Left renal cortex interstitium (tissue), 4 donors: ENCODE data around the gene SUPT3H. TPM values are rescaled to one million over a fixed set of nuclear protein-coding genes. Genes with fewer than 3 reads are reported as not detected.
"Not testable (repeated sequence)": the region's sequence is repeated elsewhere in the genome, so short reads cannot be mapped to it uniquely, and the experiment has no call there.

Experiments used
- DNase-seq, 4 donors: peaks; one replicate each; pipeline ENCODE4 v3.0.0-alpha.2; 2013; ENCODE audit warnings: low read depth in 4 of 4, low spot score in 2 of 4, missing footprints in 1 of 4
- polyA plus RNA-seq, 4 donors: library from polyadenylated mRNA; unstranded; fragments of 120-200 nt; gene quantifications; one replicate each; pipeline ENCODE4 v1.2.1, GENCODE V29; 2013; ENCODE audit not compliant: insufficient read length in 4 of 4

Gene SUPT3H
- polyA plus RNA-seq, 4 donors, result 18.8 to 24.9 (median 22.4) TPM

- DNase-seq, result no peak
These were observed 301.4 kb downstream of the SUPT3H start for GRCh38 chr6:45076217-45076930.

GRCh38 chr6:45075246-45075645 lies 302.5 kb downstream of the SUPT3H start:
- no peak for DNase-seq

GRCh38 chr6:45074439-45074838 lies 303.3 kb downstream of the SUPT3H start:
- no peak for DNase-seq

- DNase-seq, result no peak
These were observed 304.0 kb downstream of the SUPT3H start for GRCh38 chr6:45073771-45074170.

GRCh38 chr6:45072673-45073072 lies 305.1 kb downstream of the SUPT3H start:
- DNase-seq, result no peak

GRCh38 chr6:45072016-45072415 lies 305.7 kb downstream of the SUPT3H start:
- DNase-seq, result no peak

GRCh38 chr6:45069091-45069490 lies 308.6 kb downstream of the SUPT3H start:
- no peak for DNase-seq

GRCh38 chr6:45067446-45067845 lies 310.3 kb downstream of the SUPT3H start:
- DNase-seq, result not testable (repeated sequence)

GRCh38 chr6:45062659-45063058 lies 315.1 kb downstream of the SUPT3H start:
- DNase-seq, result not testable (repeated sequence)

- DNase-seq, result no peak
These were observed 320.0 kb downstream of the SUPT3H start for GRCh38 chr6:45057711-45058110.

GRCh38 chr6:45054610-45055009 lies 323.1 kb downstream of the SUPT3H start:
- no peak for DNase-seq

GRCh38 chr6:45052325-45052724 lies 325.4 kb downstream of the SUPT3H start:
- no peak for DNase-seq

GRCh38 chr6:45049188-45049843 lies 328.4 kb downstream of the SUPT3H start:
- DNase-seq, result no peak

GRCh38 chr6:45047573-45047972 lies 330.2 kb downstream of the SUPT3H start:
- DNase-seq, result no peak

GRCh38 chr6:45045253-45045601 lies 332.5 kb downstream of the SUPT3H start:
- no peak for DNase-seq

GRCh38 chr6:45044510-45045252 lies 333.1 kb downstream of the SUPT3H start:
- no peak for DNase-seq

- DNase-seq, result no peak
These were observed 333.6 kb downstream of the SUPT3H start for GRCh38 chr6:45044086-45044485.

- DNase-seq, result not testable (repeated sequence)
These were observed 335.1 kb downstream of the SUPT3H start for GRCh38 chr6:45042673-45043072.

- no peak for DNase-seq
These were observed 339.5 kb downstream of the SUPT3H start for GRCh38 chr6:45038226-45038625.

GRCh38 chr6:45036103-45036502 lies 341.6 kb downstream of the SUPT3H start:
- no peak for DNase-seq

GRCh38 chr6:45032426-45032825 lies 345.3 kb downstream of the SUPT3H start:
- DNase-seq, result no peak

GRCh38 chr6:45031601-45032000 lies 346.1 kb downstream of the SUPT3H start:
- DNase-seq, result no peak
